SK-N-SH (cell line): ENCODE measurements around the gene ARHGAP44. TPM values are rescaled to one million over a fixed set of nuclear protein-coding genes. Genes with fewer than 3 reads are reported as not detected.

Experiments
- CTCF ChIA-PET: fragments of 300-600, 350-600 bp; formaldehyde crosslinking; extraction: SDS; loops from one replicate; lab custom pipeline; 2021; lab: Yijun Ruan, JAX
- POLR2A ChIA-PET: fragments of 350-600 bp; sonication (Branson Sonifier 250); formaldehyde crosslinking; extraction: SDS; loops from one replicate; lab custom pipeline; 2020; ENCODE audit warnings: antibody characterized with exemption, inconsistent platforms; lab: Yijun Ruan, JAX
- DNase-seq: peaks from one replicate; pipeline ENCODE4 v3.0.0; 2012
- H2AFZ ChIP-seq: fragments of 200-600 bp; sonication (generic); 2 replicates; pipeline ENCODE4 v1.8.1; 2016; ENCODE audit warnings: antibody characterized with exemption, mild to moderate bottlenecking, low read depth
- H3F3A ChIP-seq: fragments of 200-600 bp; sonication (generic); replicated peaks from 2 replicates; pipeline ENCODE3; 2016; ENCODE audit warnings: antibody characterized with exemption, mild to moderate bottlenecking; ENCODE audit not compliant: insufficient read depth
- H3K27ac ChIP-seq, 2 experiments: fragments of 200-500 bp in 1 of 2; fragments of 200-600 bp in 1 of 2; sonication (Bioruptor generic) in 1 of 2; sonication (generic), shearing (Covaris generic) in 1 of 2; 2 replicates each; pipeline versions ENCODE4 v1.5.1 to v1.6.1; 2014 to 2016; ENCODE audit warnings: low read depth in 2 of 2, inconsistent platforms in 1 of 2, low read length in 1 of 2, mild to moderate bottlenecking in 1 of 2, mixed read lengths in 1 of 2
- H3K27me3 ChIP-seq: fragments of 200-600 bp; sonication (generic), shearing (Covaris generic); 2 replicates; pipeline ENCODE4 v1.6.1; 2016; ENCODE audit warnings: mixed run types; ENCODE audit not compliant: insufficient read depth
- H3K36me3 ChIP-seq, 2 experiments: fragments of 200-500 bp in 1 of 2; fragments of 200-600 bp in 1 of 2; sonication (Bioruptor generic) in 1 of 2; sonication (generic) in 1 of 2; replicated peaks in 1 of 2; 2 replicates each; pipeline versions ENCODE3 to v1.5.1; 2014 to 2016; ENCODE audit warnings: low read length in 1 of 2, mild to moderate bottlenecking in 1 of 2; ENCODE audit not compliant: insufficient read depth in 2 of 2, control insufficient read depth in 1 of 2
- H3K4me1 ChIP-seq, 2 experiments: fragments of 200-500 bp in 1 of 2; fragments of 200-600 bp in 1 of 2; sonication (Bioruptor generic) in 1 of 2; sonication (generic), shearing (Covaris generic) in 1 of 2; 2 replicates each; pipeline versions ENCODE4 v1.5.1 to v1.6.1; 2014 to 2016; ENCODE audit warnings: low read depth in 1 of 2, low read length in 1 of 2, mixed run types in 1 of 2; ENCODE audit not compliant: insufficient read depth in 2 of 2, control insufficient read depth in 1 of 2
- H3K4me2 ChIP-seq: fragments of 200-600 bp; sonication (generic), shearing (Covaris generic); 2 replicates; pipeline ENCODE4 v1.6.1; 2017; ENCODE audit warnings: mixed run types
- H3K4me3 ChIP-seq, 2 experiments: fragments of 200-500 bp in 1 of 2; fragments of 200-600 bp in 1 of 2; sonication (Bioruptor generic) in 1 of 2; sonication (generic), shearing (Covaris generic) in 1 of 2; 2 replicates each; pipeline versions ENCODE4 v1.5.1 to v1.8.1; 2014 to 2016; ENCODE audit warnings: low read depth in 2 of 2, inconsistent platforms in 1 of 2, low read length in 1 of 2, mild to moderate bottlenecking in 1 of 2, mixed read lengths in 1 of 2, moderate library complexity in 1 of 2
- H3K79me2 ChIP-seq: fragments of 200-600 bp; sonication (generic); 2 replicates; pipeline ENCODE4 v1.8.1; 2017; ENCODE audit warnings: mild to moderate bottlenecking; ENCODE audit not compliant: insufficient read depth
- H3K9ac ChIP-seq: fragments of 200-600 bp; sonication (generic); 2 replicates; pipeline ENCODE4 v1.6.1; 2017; ENCODE audit warnings: mixed run types
- H3K9me2 ChIP-seq: fragments of 200-600 bp; sonication (generic); 2 replicates; pipeline ENCODE4 v1.6.1; 2017; ENCODE audit warnings: mixed run types
- H3K9me3 ChIP-seq: fragments of 200-600 bp; sonication (generic); 2 replicates; pipeline ENCODE4 v1.6.1; 2017; ENCODE audit warnings: mixed run types, mild to moderate bottlenecking, moderate library complexity
- H4K20me1 ChIP-seq: fragments of 200-600 bp; sonication (generic); 2 replicates; pipeline ENCODE4 v1.6.1; 2017; ENCODE audit warnings: mild to moderate bottlenecking, mixed run types; ENCODE audit not compliant: insufficient read depth
- EP300 ChIP-seq, 2 experiments: IDR thresholded peaks; 2 replicates each; pipeline versions ENCODE4 v1.4.0 to v1.6.1; 2012; ENCODE audit warnings: borderline replicate concordance in 1 of 2, low read depth in 1 of 2, low read length in 1 of 2
- FOSL2 ChIP-seq: IDR thresholded peaks from 2 replicates; pipeline ENCODE4 v1.4.0; 2012; ENCODE audit warnings: low read depth, mild to moderate bottlenecking, moderate library complexity, borderline replicate concordance
- MXI1 ChIP-seq: IDR thresholded peaks from 2 replicates; pipeline ENCODE4 v1.6.1; 2012; ENCODE audit warnings: mild to moderate bottlenecking, low read depth, low read length, improper control_type of control experiment
- RCOR1 ChIP-seq: fragments of 150-350 bp; IDR thresholded peaks from 2 replicates; pipeline ENCODE4 v1.6.1; 2017; ENCODE audit warnings: antibody characterized with exemption, low read length
- SMC3 ChIP-seq: IDR thresholded peaks from 2 replicates; pipeline ENCODE4 v1.6.1; 2012; ENCODE audit warnings: low read depth, low read length, improper control_type of control experiment
- YY1 ChIP-seq: IDR thresholded peaks from 2 replicates; pipeline ENCODE4 v1.4.0; 2012; ENCODE audit warnings: low read depth, mild to moderate bottlenecking
- WGBS: methylation state at CpG from one replicate; pipeline ENCODE4 v1.1.6; 2017; ENCODE audit warnings: low lambda C conversion rate; 5-methylcytosine and 5-hydroxymethylcytosine counted together
- polyA plus RNA-seq, 3 experiments: library from polyadenylated mRNA; depleted of rRNA; stranded (reverse); fragments of >200 nt; gene quantifications; 2 replicates each; pipeline ENCODE4 v1.2.3, GENCODE V29; 2012
- TF ChIP-seq, protein P1 (sequence below): fragments of 150-350 bp; IDR thresholded peaks from 2 replicates; pipeline ENCODE4 v1.6.1; 2016; ENCODE audit warnings: mild to moderate bottlenecking, low read depth, low read length
- TF ChIP-seq, protein P2 (sequence below): fragments of 200-600 bp; sonication (generic); IDR thresholded peaks from 2 replicates; pipeline ENCODE4 v1.6.1; 2017; ENCODE audit warnings: antibody characterized with exemption, mild to moderate bottlenecking, moderate library complexity

The ARHGAP44 gene
- polyA plus RNA-seq, 1 of the 3 experiments (the other 2 are of a cell fraction) = 0.28 TPM

DNA sequence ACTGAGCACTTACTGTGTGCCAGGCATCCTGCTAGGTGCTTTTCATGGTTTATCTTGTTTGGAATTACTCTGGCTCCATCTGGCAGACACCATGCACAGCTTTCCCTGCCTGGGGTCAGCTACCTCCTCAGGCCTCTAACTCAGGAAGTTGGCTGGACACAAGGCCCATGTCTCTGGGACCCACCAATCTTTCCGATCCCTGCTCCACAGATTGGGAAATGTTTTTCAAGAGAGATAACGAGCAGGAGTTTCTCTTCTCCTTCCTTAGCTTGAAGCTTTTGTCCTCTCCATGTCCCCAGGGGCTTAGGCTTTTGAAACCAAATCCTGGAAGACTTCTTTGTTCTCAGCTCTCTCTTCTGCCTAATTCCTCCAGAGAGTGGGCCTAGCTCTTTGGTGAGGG lies 240.0 kb downstream of the ARHGAP44 start:
- Histone ChIP-seq H3K4me3 (no peak overlapping the region), H3K27me3 (peaks cover 4% of the 10 kb centered on the region; the same call in 1 of the 2 replicates), H2AFZ (no peak overlapping the region), H3K36me3 (no peaks in the 10 kb centered on the region), H3K9ac (no peak overlapping the region), H3K4me1 (peaks cover 0 to 3% of the 10 kb centered on the region in 2 experiments; a peak in 1 of 4 replicates), H3F3A (no peaks in the 10 kb centered on the region), H3K27ac (no peak overlapping the region), H3K9me3 (no peaks in the 10 kb centered on the region), H3K9me2 (no peaks in the 10 kb centered on the region), H3K79me2 (no peaks in the 10 kb centered on the region), H3K4me2 (no peak overlapping the region), H4K20me1 (no peaks in the 10 kb centered on the region)
- 30% methylated on average over 2 of the region's 2 CpGs for WGBS
- ChIA-PET CTCF (interaction anchor here (0.8 to 5.8 kb wide), 22 partner anchors 11 to 1292 kb away, joined by 3 to 119 read pairs (median 6); partner anchors contain the start of gene ELAC2), POLR2A (no interaction called here)
- TF ChIP-seq, protein P1, sequence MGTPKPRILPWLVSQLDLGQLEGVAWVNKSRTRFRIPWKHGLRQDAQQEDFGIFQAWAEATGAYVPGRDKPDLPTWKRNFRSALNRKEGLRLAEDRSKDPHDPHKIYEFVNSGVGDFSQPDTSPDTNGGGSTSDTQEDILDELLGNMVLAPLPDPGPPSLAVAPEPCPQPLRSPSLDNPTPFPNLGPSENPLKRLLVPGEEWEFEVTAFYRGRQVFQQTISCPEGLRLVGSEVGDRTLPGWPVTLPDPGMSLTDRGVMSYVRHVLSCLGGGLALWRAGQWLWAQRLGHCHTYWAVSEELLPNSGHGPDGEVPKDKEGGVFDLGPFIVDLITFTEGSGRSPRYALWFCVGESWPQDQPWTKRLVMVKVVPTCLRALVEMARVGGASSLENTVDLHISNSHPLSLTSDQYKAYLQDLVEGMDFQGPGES = no peak
- no peak for TF ChIP-seq YY1
- DNase-seq = no peak

DNA sequence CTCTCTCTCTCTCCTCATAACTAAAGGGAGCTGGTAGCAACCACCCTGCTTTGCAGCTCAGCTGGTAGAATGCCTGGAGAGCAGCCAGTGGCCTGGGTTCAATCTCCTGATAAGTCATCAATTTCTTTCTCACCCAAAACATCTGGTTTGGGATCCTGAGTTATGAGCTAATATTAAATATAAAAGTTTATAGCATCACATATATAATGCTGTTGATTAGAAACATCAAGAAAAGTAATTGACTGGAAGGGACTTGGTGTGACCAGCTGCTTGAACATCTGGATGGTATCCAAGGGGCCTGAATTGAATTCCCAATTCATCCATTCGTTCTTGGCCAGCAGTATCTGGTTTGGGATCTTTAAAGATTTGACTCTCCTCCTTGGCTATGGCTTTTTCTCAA lies 240.8 kb downstream of the ARHGAP44 start:
- Histone ChIP-seq H3K4me1 (no peaks in the 10 kb centered on the region), H3K4me2 (no peak overlapping the region), H3K27ac (no peak overlapping the region), H3K9me2 (no peaks in the 10 kb centered on the region), H4K20me1 (no peaks in the 10 kb centered on the region), H3K9ac (no peak overlapping the region), H3K36me3 (no peaks in the 10 kb centered on the region), H3K27me3 (peaks cover 4% of the 10 kb centered on the region; the same call in 1 of the 2 replicates), H3K9me3 (no peaks in the 10 kb centered on the region), H3F3A (no peaks in the 10 kb centered on the region), H2AFZ (no peak overlapping the region), H3K4me3 (no peak overlapping the region), H3K79me2 (no peaks in the 10 kb centered on the region)
- CTCF ChIA-PET = interaction anchor here (0.6 to 5.8 kb wide), 48 partner anchors 10 to 1311 kb away, joined by 3 to 119 read pairs (median 4); partner anchors contain the start of gene ELAC2
- 17% methylated on average over 1 of the region's 1 CpG for WGBS
- DNase-seq = no peak
- POLR2A ChIA-PET = interaction anchor here (1.8 kb wide), 1 partner anchor 12 kb away, joined by 6 read pairs; the partner anchor contains the start of gene ELAC2
- TF ChIP-seq SMC3 (no peak), EP300 (IDR thresholded peaks at IDR 0.05; ENCODE audit: borderline replicate concordance in 1 of 2, low read depth in 1 of 2, low read length in 1 of 2) (no peak), RCOR1 (no peak), FOSL2 (no peak), MXI1 (no peak)
- TF ChIP-seq, protein P2, sequence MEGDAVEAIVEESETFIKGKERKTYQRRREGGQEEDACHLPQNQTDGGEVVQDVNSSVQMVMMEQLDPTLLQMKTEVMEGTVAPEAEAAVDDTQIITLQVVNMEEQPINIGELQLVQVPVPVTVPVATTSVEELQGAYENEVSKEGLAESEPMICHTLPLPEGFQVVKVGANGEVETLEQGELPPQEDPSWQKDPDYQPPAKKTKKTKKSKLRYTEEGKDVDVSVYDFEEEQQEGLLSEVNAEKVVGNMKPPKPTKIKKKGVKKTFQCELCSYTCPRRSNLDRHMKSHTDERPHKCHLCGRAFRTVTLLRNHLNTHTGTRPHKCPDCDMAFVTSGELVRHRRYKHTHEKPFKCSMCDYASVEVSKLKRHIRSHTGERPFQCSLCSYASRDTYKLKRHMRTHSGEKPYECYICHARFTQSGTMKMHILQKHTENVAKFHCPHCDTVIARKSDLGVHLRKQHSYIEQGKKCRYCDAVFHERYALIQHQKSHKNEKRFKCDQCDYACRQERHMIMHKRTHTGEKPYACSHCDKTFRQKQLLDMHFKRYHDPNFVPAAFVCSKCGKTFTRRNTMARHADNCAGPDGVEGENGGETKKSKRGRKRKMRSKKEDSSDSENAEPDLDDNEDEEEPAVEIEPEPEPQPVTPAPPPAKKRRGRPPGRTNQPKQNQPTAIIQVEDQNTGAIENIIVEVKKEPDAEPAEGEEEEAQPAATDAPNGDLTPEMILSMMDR = no peak
- TF ChIP-seq, protein P1 = no peak
